B cell (primary cell): Measurements from ENCODE around the gene TOPBP1. TPM values are rescaled to one million over a fixed set of nuclear protein-coding genes. Genes with fewer than 3 reads are reported as not detected.
"Not testable (repeated sequence)": the region's sequence is repeated elsewhere in the genome, so short reads cannot be mapped to it uniquely, and the experiment has no call there.

Source experiments
- ATAC-seq: fragments of 200-7000 bp; cut with Tn5 transposase; one replicate; pipeline ENCODE4 v1.10.0; 2021; ENCODE audit warnings: low read depth, mild to moderate bottlenecking, moderate number of reproducible peaks, moderate library complexity
- CTCF ChIA-PET: fragments of 350-600 bp; sonication (Branson Sonifier 250); formaldehyde crosslinking; loops from one replicate; lab custom pipeline; 2021; ENCODE audit warnings: antibody characterized with exemption, inconsistent platforms; lab: Charles Lee
- POLR2A ChIA-PET: fragments of 350-600 bp; sonication (Branson Sonifier 250); formaldehyde crosslinking; loops from one replicate; lab custom pipeline; 2021; ENCODE audit warnings: antibody characterized with exemption; lab: Charles Lee
- DNase-seq: peaks from one replicate; pipeline ENCODE4 v3.0.0; 2013
- H2AFZ ChIP-seq: 2 replicates; pipeline ENCODE4 v1.6.1; 2012; ENCODE audit warnings: mild to moderate bottlenecking, low read depth, low read length; ENCODE audit not compliant: insufficient read depth, poor library complexity, severe bottlenecking
- H3K27ac ChIP-seq, 2 donors: 1 replicate in 1 of 2; 2 replicates in 1 of 2; pipeline ENCODE4 v1.5.1; 2012 to 2013; ENCODE audit warnings: low read length in 2 of 2, mild to moderate bottlenecking in 2 of 2, moderate library complexity in 1 of 2
- H3K27me3 ChIP-seq, 4 experiments: fragments of 200-600 bp in 1 of 4; sonication (generic) in 1 of 4; replicated peaks in 1 of 4; 1 replicate in 2 of 4; 2 replicates in 2 of 4; pipeline versions ENCODE4 v1.6.1 to v1.7.0; 2013 to 2016; ENCODE audit warnings: low read length in 3 of 4, mild to moderate bottlenecking in 2 of 4, mixed read lengths in 1 of 4, moderate library complexity in 1 of 4; ENCODE audit not compliant: insufficient read depth in 4 of 4, control insufficient read depth in 3 of 4; ENCODE audit errors: control extremely low read depth in 1 of 4
- H3K36me3 ChIP-seq, 2 experiments: replicated peaks in 1 of 2; 1 replicate in 1 of 2; 2 replicates in 1 of 2; pipeline versions ENCODE4 v1.6.1 to v1.7.1; 2013; ENCODE audit warnings: low read length in 1 of 2; ENCODE audit not compliant: insufficient read depth in 2 of 2, control insufficient read depth in 1 of 2; ENCODE audit errors: control extremely low read depth in 1 of 2, extremely low read depth in 1 of 2
- H3K4me1 ChIP-seq, 2 donors: fragments of 200-600 bp in 1 of 2; sonication (generic) in 1 of 2; 1 replicate in 1 of 2; 2 replicates in 1 of 2; pipeline versions ENCODE4 v1.5.1 to v1.6.1; 2013 to 2017; ENCODE audit warnings: low read length in 2 of 2; ENCODE audit not compliant: control insufficient read depth in 2 of 2, insufficient read depth in 2 of 2
- H3K4me2 ChIP-seq: replicated peaks from 2 replicates; pipeline ENCODE3; 2012; ENCODE audit warnings: mild to moderate bottlenecking, low read depth, low read length; ENCODE audit not compliant: poor library complexity, severe bottlenecking
- H3K4me3 ChIP-seq, 5 experiments: fragments of 200-600 bp in 1 of 5; sonication (generic) in 1 of 5; 1 replicate in 3 of 5; 2 replicates in 2 of 5; pipeline versions ENCODE4 v1.5.1 to v1.7.0; 2011 to 2016; ENCODE audit warnings: low read length in 4 of 5, mild to moderate bottlenecking in 4 of 5, low read depth in 2 of 5, control low read depth in 1 of 5, moderate library complexity in 1 of 5; ENCODE audit not compliant: insufficient read depth in 1 of 5; ENCODE audit errors: control extremely low read depth in 1 of 5, extremely low read depth in 1 of 5
- H3K79me2 ChIP-seq: fragments of 200-600 bp; sonication (generic); one replicate; pipeline ENCODE4 v1.6.0; 2016; ENCODE audit warnings: low read length; ENCODE audit not compliant: control insufficient read depth, insufficient read depth
- H3K9ac ChIP-seq: fragments of 200-600 bp; sonication (generic); 2 replicates; pipeline ENCODE4 v1.6.1; 2017; ENCODE audit warnings: mild to moderate bottlenecking, low read length, moderate library complexity
- H3K9me3 ChIP-seq, 3 donors: one replicate each; pipeline versions ENCODE4 v1.6.1 to v1.7.1; 2013; ENCODE audit warnings: low read length in 2 of 3; ENCODE audit not compliant: control insufficient read depth in 2 of 3, insufficient read depth in 1 of 3; ENCODE audit errors: control extremely low read depth in 1 of 3
- H4K20me1 ChIP-seq: 2 replicates; pipeline ENCODE4 v1.6.0; 2012; ENCODE audit warnings: mild to moderate bottlenecking, low read length; ENCODE audit not compliant: insufficient read depth, control insufficient read depth, poor library complexity, severe bottlenecking
- H3K27ac Mint-ChIP-seq: one replicate; pipeline ENCODE4 v1.8.0; 2021; ENCODE audit warnings: mixed read lengths
- H3K27me3 Mint-ChIP-seq: one replicate; pipeline ENCODE4 v1.8.0; 2021; ENCODE audit warnings: mixed read lengths
- H3K4me1 Mint-ChIP-seq: one replicate; pipeline ENCODE4 v1.8.0; 2021; ENCODE audit warnings: mixed read lengths
- H3K4me3 Mint-ChIP-seq: one replicate; pipeline ENCODE4 v1.8.0; 2021; ENCODE audit warnings: mixed read lengths
- H3K9me3 Mint-ChIP-seq: one replicate; pipeline ENCODE4 v1.8.0; 2022; ENCODE audit warnings: mixed read lengths; ENCODE audit not compliant: insufficient read depth
- EZH2 ChIP-seq: IDR thresholded peaks from 2 replicates; pipeline ENCODE4 v1.6.1; 2012; ENCODE audit warnings: borderline replicate concordance, low read depth, mild to moderate bottlenecking, moderate library complexity, low read length; ENCODE audit not compliant: insufficient read depth, poor library complexity, severe bottlenecking
- WGBS: methylation state at CpG from one replicate; pipeline ENCODE4 v1.1.5; 2013; ENCODE audit warnings: missing lambda C conversion rate; ENCODE audit not compliant: insufficient coverage; 5-methylcytosine and 5-hydroxymethylcytosine counted together
- intact Hi-C: fragments of 100-400 bp; cut with micrococcal nuclease; formaldehyde crosslinking; loops from one replicate; pipeline ENCODE4 v1.10.0; 2022
- polyA plus RNA-seq: library from polyadenylated mRNA; depleted of rRNA; stranded (reverse); fragments of >200 nt; gene quantifications from 2 replicates; pipeline ENCODE4 v1.2.3, GENCODE V29; 2012
- total RNA-seq, 2 donors: library from RNA; stranded (reverse); fragments of 120-200 nt in 1 of 2; gene quantifications; 1 replicate in 1 of 2; 2 replicates in 1 of 2; pipeline versions ENCODE4 v1.2.3 to v1.2.4, GENCODE V29; 2013 to 2022
- TF ChIP-seq, protein P1 (sequence below): fragments of 200-600 bp; IDR thresholded peaks from one replicate; pipeline ENCODE4 v1.8.0; 2022; ENCODE audit warnings: antibody characterized with exemption, mild to moderate bottlenecking

Gene TOPBP1
- total and polyA plus RNA-seq, 2 donors (not counting 1 experiment from before 2014, with no cell fraction given) = 34.2 to 53.7 TPM

DNA sequence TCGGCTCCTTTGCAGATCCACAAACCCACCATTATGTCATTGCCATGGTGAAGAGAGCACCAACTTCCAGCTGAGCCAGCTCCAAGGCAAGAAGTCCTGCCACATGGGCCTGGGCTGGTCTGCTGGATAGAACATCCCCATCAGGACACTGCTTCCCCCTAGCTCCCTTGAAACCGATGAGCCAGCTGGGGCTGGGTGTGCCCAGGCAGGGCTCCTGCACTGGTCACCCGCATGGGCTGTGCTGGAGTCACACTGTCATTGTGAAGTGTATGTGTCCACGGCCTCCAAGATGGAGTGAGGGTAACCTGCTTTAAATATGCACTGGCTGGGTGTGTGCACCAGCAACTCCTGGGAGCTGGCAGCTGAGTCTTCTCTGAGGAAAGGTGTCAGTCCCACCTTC, 31.0 kb upstream of the TOPBP1 start:
- POLR2A ChIA-PET = no interaction called here
- intact Hi-C loops = no loop called here
- peaks cover 6% of the 10 kb centered on the region for H3K27me3 Mint-ChIP-seq

DNA sequence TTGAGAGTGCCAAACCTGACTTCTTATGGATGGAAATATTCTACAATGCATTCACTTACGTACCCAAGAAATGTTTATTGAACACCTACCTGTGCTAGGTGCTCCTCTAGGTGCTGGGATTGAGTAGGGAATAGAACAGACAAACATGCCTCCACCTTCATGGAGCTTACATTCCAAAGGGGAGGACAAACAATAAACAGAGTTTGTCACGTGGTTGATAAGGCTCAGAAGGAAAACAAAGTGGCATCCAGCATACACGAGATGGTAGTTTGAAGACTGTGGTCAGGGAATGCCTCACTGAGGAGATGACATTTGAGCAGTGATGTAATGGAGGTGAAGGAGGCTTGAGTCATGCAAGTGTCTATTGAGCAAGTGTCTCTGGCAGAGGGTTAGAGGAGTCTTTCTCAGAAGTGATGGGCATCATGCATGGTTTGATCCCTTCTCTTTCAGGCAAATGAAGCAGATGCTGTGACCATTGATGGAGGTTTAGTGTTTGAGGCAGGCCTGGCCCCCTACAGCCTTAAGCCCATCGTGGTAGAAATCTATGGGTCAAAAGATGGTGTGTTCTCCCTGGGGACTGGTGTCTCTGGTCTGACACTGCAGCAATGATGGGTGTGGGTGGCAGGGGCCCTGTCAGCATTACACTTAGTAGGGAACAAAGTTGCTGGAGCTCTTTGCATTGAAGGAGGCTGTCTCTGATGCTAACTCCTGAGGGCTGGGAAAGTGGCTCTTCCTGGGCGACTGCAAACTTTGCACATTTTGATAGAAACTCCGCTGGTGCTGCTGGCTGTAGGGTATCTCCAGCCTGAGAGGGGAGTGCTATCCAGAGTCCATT, 29.7 kb upstream of the TOPBP1 start:
- Histone ChIP-seq H3K9me3 (no peaks in the 10 kb centered on the region), H3K4me2 (no peak overlapping the region), H3K9ac (no peak overlapping the region), H2AFZ (no peak overlapping the region), H3K4me3 (no peak overlapping the region), H3K79me2 (no peaks in the 10 kb centered on the region), H3K27me3 (no peaks in the 10 kb centered on the region), H3K27ac (no peak overlapping the region), H4K20me1 (no peaks in the 10 kb centered on the region), H3K36me3 (no peaks in the 10 kb centered on the region), H3K4me1 (no peaks in the 10 kb centered on the region)
- TF ChIP-seq EZH2 = no peak
- TF ChIP-seq, protein P1, sequence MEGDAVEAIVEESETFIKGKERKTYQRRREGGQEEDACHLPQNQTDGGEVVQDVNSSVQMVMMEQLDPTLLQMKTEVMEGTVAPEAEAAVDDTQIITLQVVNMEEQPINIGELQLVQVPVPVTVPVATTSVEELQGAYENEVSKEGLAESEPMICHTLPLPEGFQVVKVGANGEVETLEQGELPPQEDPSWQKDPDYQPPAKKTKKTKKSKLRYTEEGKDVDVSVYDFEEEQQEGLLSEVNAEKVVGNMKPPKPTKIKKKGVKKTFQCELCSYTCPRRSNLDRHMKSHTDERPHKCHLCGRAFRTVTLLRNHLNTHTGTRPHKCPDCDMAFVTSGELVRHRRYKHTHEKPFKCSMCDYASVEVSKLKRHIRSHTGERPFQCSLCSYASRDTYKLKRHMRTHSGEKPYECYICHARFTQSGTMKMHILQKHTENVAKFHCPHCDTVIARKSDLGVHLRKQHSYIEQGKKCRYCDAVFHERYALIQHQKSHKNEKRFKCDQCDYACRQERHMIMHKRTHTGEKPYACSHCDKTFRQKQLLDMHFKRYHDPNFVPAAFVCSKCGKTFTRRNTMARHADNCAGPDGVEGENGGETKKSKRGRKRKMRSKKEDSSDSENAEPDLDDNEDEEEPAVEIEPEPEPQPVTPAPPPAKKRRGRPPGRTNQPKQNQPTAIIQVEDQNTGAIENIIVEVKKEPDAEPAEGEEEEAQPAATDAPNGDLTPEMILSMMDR = no peak
- 69% methylated on average over 5 of the region's 6 CpGs for WGBS
- Mint-ChIP-seq H3K4me1 (no peaks in the 10 kb centered on the region), H3K9me3 (no peaks in the 10 kb centered on the region), H3K27ac (no peak overlapping the region), H3K27me3 (peaks cover 10% of the 10 kb centered on the region), H3K4me3 (no peak overlapping the region)
- no peak for DNase-seq
- ChIA-PET POLR2A (no interaction called here), CTCF (no interaction called here)
- intact Hi-C loops = no loop called here
- no peak for ATAC-seq

More for the DNA sequence above, 31.0 kb upstream of the TOPBP1 start:
- no peak overlapping the region for H3K27ac ChIP-seq
- CTCF ChIA-PET = no interaction called here
- Mint-ChIP-seq H3K4me1 (no peaks in the 10 kb centered on the region), H3K4me3 (no peak overlapping the region), H3K27ac (no peak overlapping the region), H3K9me3 (no peaks in the 10 kb centered on the region)
- 100% methylated on average over 3 of the region's 4 CpGs for WGBS
- H3K36me3 ChIP-seq = no peaks in the 10 kb centered on the region
- H3K4me1 ChIP-seq = no peaks in the 10 kb centered on the region
- ATAC-seq (no peak), DNase-seq (no peak)
- H3K79me2 ChIP-seq = no peaks in the 10 kb centered on the region
- no peak overlapping the region for H2AFZ ChIP-seq
- H3K27me3 ChIP-seq = no peaks in the 10 kb centered on the region
- H3K4me2 ChIP-seq = no peak overlapping the region
- no peak overlapping the region for H3K4me3 ChIP-seq
- no peak overlapping the region for H3K9ac ChIP-seq
- no peaks in the 10 kb centered on the region for H4K20me1 ChIP-seq
- H3K9me3 ChIP-seq = peaks cover 0 to 3% (median 2%) of the 10 kb centered on the region in 3 donors
- TF ChIP-seq, protein P1 = no peak
- no peak for TF ChIP-seq EZH2

DNA sequence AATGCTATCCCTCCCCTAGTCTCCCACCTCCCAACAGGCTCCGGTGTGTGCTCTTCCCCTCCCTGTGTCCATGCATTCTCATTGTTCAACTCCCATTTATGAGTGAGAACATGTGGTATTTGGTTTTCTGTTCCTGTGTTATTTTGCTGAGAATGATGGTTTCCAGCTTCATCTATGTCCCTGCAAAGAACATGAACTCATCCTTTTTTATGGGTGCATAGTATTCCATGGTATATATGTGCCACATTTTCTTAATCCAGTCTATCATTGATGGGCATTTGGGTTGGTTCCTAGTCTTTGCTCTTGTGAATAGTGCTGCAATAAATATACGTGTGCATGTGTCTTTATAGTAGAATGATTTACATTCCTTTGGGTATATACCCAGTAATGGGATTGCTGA, 16.3 kb upstream of the TOPBP1 start:
- Histone ChIP-seq H3K4me1 (peaks cover 7 to 10% of the 10 kb centered on the region in 2 donors), H3K27me3 (peaks cover 0 to 36% (median 23%) of the 10 kb centered on the region in 4 experiments)
- no CpG with 5 or more reads among the region's 2 CpGs for WGBS
- peaks cover 68% of the 10 kb centered on the region for H3K27me3 Mint-ChIP-seq
- H3K4me3 ChIP-seq, H4K20me1 ChIP-seq, H3K79me2 ChIP-seq, H3K4me1 Mint-ChIP-seq, CTCF ChIA-PET, H3K36me3 ChIP-seq, H3K9me3 Mint-ChIP-seq, H3K27ac Mint-ChIP-seq, DNase-seq, H3K4me3 Mint-ChIP-seq, H3K27ac ChIP-seq, H2AFZ ChIP-seq, H3K9me3 ChIP-seq, H3K9ac ChIP-seq, intact Hi-C loops, ATAC-seq, POLR2A ChIA-PET, H3K4me2 ChIP-seq: not testable (repeated sequence)
